HG02943 (cell line): ENCODE data around the gene DYRK1A.

Experiments
- ATAC-seq: cut with Tn5 transposase; IDR thresholded peaks from one replicate; pipeline ENCODE4 v1.9.1; 2021; ENCODE audit warnings: mild to moderate bottlenecking, low read depth, moderate library complexity; ENCODE audit not compliant: unreplicated experiment

The DYRK1A gene

DNA sequence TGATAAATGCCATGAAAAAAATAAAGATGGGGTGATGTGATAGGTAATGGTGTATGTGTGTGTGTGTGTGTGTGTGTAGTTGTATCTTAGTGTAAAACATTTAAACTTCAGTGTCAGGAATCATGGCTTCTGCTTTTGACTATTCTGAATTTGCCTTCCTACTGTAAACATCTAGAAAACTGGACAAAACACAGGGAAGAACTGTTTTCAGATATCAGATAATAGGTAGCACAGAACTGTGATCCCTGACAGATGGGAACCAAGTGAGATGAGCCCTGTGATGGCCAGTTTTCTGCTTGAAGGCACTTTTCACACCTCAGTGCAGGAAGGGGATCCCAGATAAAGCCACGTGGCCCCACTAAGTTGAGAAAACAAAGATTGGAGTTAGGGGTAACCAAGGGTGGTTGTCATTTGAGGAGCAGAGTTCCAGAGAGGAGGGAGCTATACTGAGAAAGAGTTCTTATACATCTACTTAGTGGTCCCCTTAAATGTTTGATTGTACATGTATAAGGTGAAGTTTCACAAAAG is 17.3 kb downstream of the DYRK1A start:
- ATAC-seq = no peak

DNA sequence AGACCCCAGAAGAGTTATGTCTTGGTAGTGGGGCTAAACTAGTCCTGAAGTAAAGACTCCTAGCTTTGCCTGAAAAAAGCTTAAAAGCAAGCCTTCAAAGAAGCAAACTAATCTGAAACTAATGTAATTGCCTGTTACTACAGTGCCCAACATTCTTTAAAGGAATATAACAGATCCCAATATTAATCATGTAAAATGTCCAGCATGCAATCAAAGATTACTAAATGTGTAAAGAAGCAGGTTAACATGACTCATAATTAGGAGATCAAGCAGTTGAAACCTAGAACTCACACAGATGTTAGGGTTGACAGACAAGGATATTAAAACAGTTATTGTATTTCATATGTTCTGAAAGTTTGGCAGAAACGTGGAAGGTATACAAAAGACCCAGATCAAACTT is 17.8 kb downstream of the DYRK1A start:
- no peak for ATAC-seq

DNA sequence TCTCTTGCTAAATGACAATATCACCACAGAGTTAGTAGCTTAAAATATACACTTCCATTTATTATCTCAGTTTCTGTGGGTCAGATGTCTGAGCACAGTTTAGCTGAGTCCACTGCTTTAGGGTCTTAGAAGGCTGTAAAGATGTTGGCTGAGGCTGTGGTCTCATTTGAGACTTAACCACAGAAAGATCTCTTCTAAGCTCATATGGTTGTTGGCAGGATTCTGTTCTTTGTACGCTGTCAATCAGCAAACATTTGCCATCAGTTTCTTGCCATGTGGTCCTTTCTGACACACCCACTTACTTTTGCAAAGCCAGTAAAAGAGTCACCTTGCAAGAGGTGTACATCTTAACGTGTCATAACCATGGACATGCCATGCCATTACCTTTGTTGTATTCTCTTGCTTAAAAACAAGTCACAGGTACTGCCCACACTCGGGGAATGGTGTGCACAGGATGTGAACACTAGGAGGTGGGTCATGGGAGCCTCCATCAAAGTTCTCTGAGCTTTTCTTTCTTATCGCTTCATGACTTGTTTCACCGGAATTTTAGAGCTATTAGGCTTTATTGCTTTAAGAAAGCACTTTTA is 18.7 kb downstream of the DYRK1A start:
- ATAC-seq = no peak

DNA sequence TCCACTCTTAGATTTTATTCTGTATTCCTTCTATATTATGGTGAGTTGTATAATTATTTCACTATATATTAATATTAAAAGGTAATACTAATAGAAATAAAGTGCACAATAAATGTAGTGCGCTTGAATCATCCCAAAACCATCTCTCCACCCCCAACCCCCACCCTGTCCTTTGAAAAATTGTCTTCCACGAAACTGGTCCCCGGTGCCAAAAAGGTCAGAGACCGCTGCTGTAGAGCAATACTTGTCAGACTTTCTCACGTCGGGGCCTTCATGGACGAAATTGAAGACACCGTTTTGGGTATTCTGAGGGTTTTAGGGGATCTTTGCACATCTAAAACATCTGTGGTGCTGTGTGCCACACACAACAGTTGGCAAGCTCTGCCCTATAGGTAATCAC is 19.6 kb downstream of the DYRK1A start:
- no peak for ATAC-seq

DNA sequence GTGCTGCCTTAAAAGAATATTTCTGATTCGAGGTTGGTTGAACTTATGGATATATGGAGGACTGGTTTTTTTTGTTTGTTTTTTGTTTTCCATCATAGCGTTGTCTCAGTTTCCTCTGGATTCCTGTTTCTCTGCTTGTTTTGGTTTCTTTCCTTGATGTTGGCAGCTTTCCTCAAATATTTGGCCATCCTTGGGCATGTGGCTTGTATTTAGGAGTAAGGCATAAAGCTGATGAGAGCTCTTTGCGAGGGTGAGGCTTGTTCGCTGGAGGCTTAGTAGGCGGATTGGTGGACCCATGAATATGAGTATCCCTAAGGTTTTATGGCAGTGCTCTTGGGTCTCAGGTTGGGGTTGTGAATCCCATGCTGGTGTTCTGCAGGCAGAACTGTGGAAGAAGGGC is 22.9 kb downstream of the DYRK1A start:
- ATAC-seq = no peak

DNA sequence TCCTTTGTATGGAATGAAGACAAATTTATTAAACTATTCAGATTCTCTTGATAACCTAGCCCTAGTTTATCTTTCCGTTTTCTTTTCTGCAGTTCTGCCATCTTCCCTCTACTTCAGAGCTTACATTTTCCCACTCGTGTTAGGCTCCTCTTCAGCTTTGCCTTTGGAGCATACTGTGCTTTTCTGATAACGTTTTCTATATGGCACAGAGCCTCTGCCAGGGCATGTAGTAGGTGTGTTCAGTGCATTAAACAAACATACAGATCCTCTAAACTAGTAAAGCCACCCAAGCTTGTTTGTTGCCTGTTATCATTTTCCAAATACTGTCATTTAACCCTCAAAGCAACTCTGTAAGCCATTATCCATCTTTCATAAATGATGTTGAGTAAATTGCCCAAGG is 25.1 kb downstream of the DYRK1A start:
- no peak for ATAC-seq

DNA sequence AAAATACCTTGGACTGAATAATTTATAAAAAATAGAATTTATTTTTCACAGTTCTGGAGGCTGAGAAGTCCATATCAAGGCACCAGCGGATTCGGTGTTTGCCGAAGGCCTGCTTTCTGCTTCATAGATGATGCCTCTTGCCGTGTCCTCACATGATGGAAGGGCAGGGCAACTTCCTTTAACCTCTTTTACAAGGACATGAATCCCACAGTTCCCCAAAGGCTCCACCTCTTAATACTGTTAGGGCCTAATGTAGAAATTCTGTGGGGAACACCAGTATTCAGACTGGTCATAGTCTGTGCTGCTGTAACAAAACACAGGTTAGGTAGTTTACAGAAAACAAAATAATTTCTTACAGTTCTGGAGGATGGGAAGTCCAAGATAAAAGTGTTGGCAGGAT is 25.9 kb downstream of the DYRK1A start:
- ATAC-seq = no peak

DNA sequence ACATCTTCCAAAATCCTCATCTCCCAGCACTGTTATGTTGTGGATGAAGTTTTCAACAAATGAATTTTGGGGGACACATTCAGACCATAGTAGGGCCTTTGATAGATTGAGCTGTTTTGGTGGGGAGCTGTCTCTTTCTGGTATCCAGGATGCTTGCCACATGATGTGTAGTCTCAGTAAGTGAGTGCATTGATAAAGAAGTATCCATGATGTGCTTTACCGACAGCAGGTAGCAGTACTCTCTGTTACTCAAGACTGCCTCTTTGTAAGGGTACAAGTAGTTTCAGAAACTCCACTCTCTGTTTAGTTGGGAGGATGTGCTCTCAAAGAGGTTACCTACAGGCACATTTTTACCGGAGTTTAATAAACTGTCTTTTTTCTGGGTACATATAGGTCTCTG is 26.5 kb downstream of the DYRK1A start:
- ATAC-seq = no peak

DNA sequence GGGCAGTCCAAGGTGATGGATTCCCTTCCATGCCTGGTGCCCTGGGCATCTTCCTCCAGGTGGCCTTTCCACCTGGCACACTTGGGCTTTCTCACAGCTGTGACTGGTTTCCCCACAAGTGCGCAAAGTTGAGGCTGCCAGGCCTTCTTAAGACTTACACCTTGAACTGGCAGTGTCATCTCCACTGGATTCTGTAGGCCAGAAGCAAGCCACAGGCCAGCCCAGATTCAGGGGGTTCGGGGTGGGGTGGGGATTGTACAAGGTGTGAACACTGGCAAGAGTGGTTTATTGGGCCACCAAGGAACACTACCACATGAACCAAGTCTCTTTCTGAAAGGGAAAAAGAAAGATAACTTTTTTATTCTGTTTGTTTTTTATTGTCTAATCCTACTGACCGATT is 27.2 kb downstream of the DYRK1A start:
- ATAC-seq = no peak

DNA sequence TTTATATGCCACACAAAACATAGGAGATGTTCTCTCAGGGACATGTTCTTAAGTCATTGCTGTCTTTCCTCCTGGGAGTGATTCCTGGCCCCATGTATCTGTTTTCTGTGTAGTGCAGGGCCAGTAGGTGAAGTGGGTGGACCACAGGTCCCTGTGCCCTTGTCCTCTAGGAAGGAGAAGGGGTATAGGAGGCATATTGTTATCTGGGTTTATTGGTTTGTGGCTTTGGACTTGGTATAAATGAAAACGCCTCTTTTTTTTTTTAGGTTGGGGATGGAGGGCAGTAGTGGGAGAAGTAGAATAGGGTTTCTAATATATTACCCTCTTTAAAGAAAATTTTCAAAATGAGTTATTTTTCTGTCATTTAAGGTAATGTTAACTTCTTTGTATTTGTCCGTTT is 29.4 kb downstream of the DYRK1A start:
- ATAC-seq = no peak

DNA sequence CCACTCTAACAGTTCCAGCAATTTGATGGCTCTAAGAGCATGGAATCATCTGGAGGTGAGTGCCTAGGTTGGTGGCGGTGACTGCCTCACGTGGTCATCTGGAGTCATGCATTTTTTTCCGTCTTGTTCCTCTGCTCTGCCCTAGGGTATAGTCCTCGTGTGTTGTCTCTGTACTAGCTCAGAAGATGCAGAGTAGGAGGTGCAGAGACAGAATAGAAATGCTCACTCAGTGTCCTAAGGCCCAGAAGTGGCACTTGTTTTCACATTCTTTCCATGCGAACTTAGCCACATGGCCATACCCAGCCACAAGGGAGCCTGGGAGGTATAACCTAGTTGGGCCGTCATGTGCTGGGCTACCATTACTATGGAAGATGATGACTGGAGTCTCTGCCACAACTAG is 30.3 kb downstream of the DYRK1A start:
- no peak for ATAC-seq

DNA sequence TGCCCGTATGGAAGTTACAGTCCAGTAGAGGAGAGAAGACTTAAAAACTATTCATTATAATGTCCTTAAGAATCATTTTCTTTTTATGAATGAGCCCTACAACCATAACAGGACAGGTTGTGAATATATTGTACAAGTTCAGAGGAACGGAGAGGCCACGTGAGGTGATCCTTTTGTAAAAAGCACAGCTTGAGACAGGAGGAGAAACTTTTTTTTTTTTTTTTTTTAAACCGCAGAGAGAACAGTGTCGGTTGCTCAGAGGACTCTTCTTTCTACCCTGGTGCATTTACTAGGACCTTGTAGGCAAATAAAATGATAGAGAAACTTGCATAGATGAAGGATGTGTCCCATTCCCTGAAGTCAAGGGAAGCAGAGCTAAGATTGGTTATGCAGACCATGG is 32.1 kb downstream of the DYRK1A start:
- ATAC-seq = no peak

DNA sequence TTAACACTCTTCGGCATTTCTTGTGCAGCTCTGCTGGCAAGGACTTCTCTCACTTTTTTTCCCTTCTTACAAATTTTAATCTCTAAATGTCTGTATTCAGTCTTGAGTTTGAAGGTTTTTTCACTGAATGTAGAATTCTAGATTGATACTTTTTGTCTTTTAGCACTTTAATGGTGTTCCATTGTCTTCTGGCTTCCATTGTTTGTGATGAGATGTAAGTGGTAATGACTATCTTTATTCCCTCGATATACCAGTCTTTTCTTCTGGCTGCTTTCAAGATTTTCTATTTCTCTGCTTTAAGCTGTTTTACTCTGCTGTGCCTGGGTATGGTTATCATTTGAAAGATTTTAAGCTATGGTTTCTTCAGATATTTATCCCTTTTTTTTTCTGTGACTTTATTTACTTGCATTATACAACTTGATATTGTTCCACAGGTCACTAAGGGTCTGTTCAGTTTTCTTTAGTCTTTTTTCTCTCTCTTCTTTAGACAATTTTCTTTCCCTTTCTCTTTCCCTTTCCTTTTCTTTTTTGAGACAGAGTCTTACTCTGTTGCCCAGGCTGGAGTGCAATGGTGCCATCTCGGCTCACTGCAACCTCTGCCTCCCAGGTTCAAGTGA is 35.8 kb downstream of the DYRK1A start:
- no peak for ATAC-seq

DNA sequence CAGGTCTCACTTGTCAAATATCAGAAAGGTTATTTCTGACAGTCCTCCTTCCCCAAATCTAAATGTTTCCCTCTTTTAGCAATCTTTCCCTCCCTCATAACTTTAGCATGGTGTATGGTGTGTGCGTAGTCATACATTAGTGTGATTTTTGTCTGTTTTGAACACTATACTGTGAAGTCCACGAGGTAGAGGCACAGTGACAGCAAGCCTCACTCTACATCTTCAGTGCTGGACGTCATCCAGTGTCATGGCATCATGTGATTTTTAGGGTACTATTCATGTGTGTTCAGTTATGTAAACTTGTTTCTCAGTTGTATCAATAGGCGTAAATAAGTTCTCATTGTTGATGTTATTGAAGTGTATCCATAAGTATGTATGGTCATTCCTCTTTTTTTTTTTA is 39.1 kb downstream of the DYRK1A start:
- no peak for ATAC-seq

DNA sequence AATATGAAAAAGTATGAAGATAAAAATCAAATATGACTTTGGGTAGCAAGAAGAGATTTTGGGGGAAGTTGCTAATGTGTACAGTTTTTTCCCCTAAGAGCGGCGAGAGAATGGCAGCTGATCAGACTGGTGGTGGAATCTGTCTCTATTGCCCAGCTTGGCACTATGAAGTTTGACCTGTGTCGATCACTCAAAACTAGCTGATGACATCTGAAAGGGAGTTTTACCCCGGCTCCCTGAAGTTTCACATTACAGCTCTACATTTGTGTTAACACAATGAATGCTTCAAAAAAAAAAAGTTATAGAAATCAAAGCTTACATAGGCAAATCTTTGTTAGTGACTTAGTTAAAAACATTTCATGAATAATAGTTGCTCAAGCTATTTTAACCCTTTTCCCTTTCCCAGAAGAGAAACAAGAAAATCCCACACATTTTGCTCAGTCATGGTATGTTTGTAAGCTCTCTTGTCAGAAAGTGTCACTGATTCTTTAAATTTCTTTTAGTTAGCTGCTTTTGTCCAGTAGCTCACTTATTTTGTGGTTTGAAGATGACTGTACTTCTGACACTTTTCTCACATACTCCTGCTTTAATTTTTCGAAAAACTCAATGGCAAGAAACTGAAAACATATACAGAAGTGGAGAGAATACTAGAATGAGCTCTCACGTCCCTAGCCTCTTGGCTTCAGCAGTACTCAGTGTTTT is 41.3 kb downstream of the DYRK1A start:
- no peak for ATAC-seq

DNA sequence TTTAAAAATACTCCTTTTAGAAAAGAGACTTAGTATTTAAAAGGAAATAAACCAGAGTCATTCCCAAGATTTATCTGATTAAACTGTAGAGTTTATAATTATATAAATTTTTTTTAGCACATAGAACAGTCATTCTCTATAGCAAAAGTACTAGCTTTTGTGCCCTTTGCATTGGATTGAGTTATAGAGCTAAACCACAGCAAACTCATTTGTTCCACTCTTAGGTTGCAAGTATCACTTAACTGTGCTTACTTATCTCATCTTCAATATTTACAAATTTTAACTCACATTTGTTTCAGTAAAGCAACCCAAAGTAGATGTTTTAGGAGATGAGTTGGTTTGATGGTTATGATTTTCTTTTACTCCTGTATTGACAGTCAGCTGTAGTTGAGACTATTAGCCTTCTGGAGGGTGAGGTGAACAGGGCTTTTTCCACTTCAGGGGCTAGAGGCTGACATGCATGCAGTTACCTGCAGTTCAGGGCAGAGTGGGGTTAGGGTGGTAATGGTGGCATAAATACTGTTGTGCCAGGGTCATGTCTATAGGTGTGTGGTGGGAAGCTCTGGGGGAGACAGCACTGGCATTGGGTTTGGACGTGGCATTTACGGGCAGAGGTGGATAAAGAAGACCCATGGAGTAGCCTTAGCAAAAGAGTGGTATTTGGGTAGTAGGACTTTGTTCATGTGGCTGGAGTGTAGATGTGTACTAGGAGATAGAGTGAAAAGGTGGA is 42.1 kb downstream of the DYRK1A start:
- ATAC-seq = no peak

DNA sequence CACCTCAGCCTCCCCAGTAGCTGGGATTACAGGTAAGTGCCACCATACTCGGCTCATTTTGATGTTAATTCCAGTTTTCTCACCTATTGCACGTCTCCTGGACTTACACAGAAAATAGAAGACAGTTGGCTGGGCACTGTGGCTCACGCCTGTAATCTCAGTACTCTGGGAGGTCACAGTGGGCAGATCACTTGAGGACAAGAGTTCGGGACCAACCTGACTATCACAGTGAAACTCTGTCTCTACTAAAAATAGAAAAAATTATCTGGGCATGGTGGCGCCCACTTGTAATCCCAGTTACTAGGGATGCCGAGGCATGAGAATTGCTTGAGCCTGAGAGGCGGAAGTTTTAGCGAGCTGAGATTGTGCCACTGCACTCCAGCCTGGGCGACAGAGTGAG is 44.1 kb downstream of the DYRK1A start:
- ATAC-seq = no peak

DNA sequence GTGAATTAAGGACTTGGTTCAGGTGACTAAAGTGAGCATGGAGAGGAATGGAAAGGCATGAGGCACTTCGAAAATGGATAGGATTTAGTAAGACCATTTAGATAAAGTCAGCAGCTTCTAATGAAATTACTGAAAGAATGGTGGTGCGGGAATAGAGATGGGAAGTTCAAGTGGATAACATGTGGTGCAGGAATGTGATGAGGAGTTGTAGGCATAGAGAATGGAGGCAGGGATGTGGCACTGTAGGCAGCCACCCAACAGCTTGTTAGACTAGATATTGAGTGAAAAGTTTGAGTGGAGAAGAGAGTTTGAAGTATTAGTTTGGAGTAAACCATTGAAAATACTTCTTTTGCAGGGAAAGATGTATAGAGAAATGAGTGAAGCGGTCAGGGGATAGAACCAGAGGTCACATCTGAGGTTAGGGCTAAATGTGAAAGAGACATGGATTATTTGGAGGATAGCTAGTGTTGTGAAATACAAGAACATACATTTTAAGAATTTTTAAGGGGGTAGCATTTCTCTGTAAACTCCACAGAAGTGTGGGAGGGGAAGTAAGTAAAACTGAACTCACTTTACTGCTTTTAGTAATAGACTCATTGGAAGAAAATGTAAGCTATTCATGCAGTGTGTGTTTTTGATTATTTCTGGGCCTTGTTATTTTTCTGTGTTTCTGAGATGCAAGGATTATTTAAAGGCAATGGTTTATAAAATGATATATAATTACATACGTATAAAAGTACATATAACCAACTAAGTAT is 46.2 kb downstream of the DYRK1A start:
- ATAC-seq = no peak

DNA sequence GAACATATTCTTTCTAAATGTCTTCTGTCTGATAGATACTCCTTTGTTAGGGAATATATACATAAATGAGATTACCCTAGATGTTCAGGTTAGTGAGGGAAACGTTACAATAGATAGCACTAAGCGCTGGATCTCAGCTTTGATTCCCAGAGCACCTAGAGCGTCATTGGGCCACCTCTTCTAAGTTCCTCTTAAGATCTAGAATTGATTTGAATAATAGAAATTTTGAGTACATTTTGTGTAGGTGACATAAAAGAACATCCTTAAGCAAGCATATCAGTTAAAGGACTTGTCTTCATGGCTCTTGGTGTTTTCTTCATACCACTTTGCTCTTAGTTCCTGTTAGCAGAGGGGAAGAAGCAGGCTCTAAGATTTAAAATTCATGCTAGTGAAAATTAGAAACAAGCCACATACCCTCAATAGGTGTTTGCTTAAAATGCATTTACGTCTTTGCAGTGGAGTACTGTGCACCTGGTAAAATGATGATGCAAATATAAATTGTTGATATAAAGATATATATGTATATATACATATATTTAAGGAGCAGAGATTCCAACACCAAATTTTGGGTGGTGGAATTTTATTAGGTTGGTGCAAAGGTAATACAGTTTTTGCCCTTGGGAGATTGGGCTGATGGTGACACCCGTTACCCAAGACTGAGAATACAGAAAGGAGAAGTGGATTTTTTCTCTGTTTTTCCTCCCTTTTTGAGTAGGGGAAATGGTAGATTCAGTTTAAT is 47.1 kb downstream of the DYRK1A start:
- ATAC-seq = no peak
